NCI-H446 (cell line): ENCODE data around the gene VMA21.

Experiments used
- DNase-seq, 2 experiments: peaks; one replicate each; lab custom pipeline; 2025; lab: John Stamatoyannopoulos, UW

Gene VMA21, protein sequence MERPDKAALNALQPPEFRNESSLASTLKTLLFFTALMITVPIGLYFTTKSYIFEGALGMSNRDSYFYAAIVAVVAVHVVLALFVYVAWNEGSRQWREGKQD

DNA sequence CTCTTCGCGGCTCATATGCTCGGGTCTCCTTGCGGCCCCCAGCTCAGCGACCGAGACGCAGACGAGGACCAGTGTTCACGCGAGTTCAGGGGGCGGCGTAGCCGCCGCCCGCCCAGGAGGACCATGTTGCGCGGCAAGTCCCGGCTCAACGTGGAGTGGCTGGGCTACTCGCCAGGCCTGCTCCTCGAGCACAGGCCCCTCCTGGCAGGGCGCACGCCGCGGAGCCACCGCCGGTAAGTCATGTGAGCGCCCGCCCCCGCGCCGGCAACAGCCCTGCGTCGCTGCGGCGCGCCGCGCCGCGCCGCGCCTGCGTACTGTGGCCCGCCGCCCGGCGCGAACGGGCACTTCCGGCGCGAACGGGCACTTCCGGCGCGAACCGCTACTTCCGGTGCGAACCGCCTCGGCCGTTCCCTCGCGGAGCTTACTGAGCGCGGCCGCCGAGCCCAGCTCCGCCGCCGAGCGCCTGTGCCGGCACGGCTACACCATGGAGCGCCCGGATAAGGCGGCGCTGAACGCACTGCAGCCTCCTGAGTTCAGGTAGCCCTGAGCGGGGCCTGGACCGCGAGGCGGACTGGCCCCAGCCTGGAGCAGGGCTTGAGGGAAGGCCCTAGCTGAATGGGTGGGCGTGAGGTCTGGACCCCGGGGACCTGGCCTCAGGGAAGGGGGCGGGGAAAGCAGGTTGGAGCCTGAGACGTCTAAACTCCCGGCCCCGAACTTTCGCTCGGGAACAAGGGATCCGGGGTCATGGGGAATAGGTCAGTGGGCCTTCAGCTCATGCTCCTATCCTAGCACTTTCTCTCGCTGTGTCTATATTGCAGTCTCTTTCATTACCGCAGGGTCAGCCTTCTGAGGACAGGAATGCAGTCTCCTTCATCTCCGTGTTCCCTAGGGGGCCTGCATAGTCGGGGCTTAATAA lies at the start of gene VMA21:
VMA21 (plus strand) TSS at position 382 of the 916 bp plus-strand sequence; CDS start at position 485, 103 bp downstream.
- peak; percentile 54 to 88 for DNase-seq

DNA sequence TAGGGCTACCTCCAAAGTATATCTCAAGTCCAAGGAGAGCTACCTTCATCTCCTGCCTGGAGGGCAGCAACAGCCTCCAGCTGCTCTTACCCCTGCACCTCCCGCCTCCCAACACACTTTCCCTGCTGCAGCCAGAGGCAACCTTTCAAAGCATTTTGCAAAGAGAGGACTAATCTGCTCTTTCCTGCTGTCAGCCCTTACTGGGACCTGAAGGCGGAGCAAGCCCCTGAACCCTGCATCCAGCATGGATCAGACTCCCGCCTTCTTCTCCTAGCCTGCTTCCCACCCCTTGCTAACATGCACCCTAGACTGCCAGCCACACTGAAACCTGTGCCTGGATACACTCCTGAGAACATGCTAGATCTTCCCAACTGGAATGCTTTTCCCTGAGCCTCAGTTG lies 37.7 kb upstream of the VMA21 start:
- no peak for DNase-seq

DNA sequence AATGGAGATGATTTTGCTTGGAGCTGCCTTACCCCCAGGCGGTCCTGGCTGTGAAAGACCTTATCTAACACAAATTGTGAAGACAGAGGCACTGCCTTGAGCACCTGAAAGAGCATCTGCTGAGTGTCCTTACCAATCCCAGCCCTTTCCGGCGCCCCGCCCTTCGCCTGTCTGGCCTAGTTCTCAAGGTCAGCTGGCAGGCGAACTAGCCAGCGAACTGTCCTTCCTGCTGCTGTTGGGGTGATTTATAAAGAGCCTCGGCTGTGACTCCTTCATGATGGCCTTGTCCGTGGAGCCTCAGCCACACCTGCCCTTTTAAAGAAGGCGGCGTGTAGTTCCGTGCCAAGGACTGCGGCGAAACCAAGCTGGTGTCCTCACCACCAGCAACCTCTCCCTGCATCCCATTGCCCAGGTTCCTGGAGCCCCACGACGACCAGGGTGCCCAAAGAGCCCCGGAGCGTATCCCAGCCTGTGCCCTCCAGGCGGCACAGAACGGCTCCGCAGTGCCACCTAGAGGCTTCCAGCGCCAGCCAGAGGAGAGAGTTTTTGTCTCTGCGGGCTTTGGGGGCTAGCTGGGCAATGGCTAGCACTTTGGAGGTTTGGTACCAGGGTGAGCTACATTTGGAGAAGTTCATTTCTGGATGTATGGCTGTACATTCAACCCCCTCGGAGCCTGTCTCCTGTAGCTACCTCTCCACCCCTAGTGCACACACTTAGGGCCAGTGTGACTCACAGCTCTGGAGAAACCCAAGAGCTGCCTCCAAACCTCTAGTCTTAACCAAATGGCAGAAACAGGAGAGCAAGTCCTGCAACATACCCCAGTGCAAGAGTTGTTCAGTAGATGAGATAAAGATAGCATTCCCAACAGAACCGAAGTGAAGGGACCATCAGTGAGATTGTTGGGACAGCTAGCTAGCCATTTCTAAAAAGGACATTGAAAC lies 36.8 kb upstream of the VMA21 start:
- DNase-seq = peak in 1 of 2 experiments; percentile 22

DNA sequence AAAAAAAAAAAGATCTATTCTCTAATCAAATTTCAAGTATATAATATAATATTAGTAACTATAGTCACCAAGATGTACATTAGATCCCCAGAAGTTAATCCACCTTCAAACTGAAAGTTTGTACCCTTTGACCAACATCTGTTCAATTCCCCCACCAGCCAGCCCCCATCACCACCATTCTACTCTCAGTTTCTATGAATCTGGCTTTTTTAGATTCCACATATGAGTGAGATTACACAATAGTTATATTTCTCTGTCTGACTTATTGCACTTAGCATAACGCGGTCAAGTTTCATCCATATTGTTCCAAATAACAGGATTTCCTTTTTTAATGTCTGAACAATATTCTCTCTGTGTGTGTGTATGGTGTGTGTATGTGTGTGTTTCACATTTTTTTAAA lies 33.7 kb upstream of the VMA21 start:
- DNase-seq = no peak

DNA sequence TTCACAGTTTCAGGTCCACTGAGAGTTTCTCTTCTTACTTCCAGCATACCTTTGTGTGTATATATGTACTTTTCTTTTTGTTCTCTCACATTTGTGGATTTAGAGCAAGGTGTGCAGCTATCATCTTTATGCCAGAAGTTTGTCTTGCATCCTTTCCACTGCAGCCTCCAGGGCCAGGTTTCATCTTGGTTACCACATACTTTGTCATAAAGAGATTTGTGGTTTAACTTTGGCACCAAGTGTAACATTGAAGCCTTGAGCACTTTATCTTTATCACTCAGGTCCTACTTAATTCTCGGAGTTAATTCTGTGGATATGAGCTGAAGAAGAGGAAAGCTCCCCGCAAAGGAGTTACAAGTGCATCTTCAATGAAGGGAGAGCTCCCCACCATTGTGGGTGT lies 31.4 kb upstream of the VMA21 start:
- no peak for DNase-seq

DNA sequence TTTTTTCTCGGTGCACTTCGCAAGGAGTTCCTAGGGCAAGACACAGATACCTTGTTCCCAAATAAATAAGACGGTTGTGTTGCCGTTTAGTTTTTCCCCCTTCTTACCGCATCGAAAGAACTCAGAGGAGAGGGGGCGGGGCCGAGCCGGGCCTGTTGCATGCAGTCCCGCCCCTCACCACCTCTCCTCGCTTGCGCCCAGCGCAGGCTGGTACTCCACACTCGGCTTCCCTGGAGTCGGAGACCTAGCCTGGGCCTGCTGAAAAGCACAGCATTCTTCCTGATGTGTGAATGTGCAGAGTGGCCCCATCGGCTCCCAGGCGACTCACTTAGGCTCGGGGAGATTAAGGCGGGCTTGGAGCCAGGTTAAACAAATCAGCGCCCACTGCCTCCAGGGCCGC lies 26.1 kb upstream of the VMA21 start:
- DNase-seq = no peak

DNA sequence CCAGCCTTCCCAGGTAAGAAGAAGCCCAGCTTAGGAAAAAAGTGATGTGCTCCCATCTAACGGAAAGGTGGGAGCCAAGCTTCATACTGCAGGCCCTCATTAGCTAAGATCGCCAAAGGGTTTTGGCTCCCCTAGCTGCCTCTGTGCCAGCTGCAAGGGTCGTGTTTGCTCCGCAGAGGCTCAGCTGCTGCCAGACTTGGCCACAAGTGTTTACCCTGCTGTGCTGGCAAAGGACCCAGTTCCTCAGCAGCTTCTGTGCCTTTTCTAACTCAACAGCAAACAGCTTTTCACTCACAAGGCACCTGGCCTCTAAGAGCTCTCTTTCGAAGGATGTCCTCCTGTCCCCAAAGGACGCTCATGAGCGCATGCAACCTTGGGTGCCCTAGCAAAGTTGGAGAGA lies 12.2 kb upstream of the VMA21 start:
- DNase-seq = peak in 1 of 2 experiments; percentile 72

DNA sequence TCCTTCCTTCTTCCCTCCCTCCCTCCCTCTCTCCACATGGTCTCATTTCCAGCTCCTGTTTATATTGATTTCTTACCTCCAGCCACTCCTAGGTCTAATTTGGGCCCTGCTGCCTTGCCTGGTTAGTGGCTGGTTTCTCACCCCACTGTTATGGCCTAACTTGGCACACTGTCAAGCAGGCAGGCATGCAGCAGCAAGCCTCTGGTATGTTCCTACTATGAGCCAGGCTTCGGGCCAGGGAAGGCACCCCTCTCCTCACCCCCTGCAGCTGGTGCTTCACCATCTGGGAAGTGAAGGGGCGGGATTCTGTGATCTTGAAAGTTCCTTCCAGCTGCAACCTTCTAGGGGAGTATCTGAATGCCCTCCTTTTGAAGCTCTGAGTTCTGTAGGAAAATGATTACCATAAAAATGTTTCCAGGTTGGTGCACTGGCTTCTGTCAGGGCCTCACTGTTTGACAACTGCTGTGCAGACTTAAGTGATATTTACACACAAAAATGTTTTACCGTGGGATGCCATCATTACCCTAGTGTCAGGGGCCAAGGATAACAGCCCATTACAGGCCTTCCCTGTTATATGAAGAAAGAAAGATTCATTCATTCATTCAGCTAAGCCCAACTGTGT lies 10.1 kb upstream of the VMA21 start:
- peak in 1 of 2 experiments; percentile 63 for DNase-seq

DNA sequence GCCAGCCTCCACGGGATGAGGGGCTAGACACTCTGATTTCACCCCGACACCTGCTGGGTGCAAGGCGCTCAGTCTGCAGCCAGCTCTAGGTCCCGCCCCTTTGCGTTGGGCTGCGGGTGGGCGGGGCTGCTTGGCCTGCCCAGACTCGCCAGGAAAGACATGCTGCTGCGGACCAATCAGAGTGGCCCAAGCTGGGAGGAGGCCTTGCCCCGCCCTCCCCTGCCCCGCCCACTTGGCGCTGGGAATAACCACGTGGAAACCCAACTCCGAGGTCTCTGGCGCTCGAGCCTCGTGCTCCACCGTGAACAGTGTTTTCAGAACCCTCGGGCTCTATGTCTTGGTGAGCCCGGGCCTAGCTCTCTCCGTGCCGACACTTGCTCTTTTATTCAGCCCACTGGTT lies 5.3 kb upstream of the VMA21 start:
- DNase-seq = no peak

DNA sequence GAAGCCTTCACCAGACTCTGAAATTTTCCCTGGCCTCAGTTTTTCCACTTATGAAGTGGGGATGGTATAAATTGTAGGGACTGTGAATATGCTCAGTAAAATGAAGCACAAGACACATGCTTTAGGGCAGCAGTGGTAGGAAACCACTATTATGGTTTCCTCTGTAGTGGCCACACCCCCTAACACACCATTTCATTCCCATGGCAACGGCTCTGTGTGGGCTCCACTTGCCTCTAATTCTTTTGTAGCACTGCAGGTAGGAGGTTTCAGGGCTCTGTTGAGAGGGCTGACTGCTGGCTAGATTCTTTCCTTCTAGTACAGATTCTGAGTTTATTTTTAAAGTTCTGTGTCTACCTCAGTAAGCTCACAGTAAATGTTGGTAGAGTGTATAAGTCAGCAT lies 3.5 kb upstream of the VMA21 start:
- no peak for DNase-seq

DNA sequence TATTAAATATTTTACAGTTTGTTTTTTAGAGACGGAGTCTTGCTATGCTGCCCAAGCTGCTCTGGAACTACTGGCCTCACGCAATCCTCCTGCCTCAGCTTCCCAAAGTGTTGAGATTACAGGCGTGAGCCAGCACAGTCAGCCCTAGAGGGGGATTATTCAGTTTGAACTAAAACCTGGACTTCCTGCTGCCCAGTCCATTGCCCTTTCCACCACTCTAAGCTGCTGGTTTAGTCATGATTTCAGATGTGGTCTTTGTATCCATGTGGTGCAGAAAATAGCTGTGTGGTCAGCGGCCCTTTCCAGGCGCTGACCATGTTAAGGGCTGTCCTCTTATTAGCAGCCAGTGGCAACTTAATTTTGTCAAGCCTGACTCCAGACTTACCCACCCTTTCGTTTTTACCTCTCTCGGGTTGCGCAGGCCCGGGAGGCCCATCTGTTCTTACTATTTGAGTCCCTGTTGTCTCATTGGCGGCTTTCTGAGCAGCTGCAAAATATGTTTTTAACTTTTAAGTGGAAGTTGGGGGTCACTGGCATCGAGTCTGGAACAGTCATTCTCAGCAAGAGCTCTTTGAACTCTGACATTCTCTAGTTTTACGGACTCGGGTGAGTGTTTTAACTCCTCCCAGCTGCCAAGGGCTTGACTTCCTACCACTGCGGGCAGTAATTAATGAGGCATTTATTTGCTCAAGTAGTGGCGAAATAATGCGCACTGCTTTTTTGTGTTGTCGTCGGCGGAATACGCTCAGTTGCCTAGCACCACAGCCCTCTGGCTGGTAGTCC lies 773 bp upstream of the VMA21 start:
- peak in 1 of 2 experiments; percentile 52 for DNase-seq

DNA sequence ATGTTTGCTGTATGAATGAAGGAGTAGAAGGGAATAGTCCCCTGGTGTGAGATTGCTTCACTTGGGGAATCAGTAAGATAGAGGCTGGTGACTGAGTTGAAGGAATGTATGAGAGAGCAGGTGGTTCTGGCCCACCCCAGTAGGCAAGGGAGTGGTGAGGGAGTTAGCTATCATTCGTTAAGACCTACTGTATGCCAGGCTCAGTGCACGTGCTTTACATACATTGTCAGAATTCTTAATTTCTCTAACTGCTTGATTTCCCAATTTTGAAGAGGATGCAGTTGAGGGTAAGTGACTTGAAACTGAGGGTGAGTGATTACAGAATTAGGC lies 700 bp downstream of the VMA21 start:
- DNase-seq = peak in 1 of 2 experiments; percentile 0

DNA sequence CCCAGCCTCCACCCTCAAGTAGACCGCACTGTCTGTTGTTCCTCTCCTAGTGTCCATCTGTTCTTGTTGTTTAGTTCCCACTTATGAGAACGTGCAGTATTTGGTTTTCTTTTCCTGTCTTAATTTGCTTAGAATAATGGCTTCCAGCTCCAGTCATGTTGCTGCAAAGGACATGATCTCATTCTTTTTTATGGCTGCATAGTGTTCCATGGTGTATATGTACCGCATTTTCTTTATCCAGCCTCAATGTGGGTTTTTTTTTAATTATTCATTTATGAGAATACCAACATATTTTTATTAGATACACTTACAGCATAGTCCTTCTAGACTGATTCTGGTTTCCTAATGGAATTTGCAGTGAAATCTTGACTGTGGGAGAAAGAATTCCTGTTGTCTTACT lies 1.3 kb downstream of the VMA21 start:
- DNase-seq = no peak

DNA sequence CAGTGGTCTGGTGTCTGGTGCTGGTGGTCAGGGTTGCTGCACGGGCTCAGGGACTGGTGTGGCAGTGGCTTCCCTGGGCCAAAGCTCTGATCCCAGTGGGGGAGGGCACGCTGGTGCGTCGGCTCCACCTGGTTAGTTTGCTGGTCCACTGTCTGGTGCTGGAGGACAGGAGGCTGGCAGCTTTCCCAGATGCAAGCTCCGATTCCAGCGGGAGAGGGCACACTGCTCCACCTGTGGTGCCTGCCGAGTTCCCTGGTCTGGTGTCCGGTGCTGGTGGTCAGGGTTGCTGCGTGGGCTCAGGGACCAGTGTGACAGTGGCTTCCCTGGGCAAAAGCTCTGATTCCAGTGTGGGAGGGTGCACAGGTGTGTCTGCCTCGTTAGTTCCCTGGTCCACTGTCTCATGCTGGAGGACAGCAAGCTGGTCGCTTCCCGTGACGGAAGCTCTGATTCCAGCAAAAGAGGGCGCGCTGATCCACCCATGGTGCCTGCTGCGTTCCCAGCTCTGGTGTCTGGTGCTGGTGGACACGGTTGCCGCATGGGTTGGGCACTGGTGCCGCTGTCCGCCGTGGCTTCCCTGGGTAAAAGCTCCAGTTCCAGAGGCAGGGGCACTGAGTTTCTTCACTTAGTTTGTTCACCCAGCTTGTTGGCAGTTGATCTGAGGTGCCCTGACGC lies 5.8 kb downstream of the VMA21 start:
- DNase-seq = no peak

DNA sequence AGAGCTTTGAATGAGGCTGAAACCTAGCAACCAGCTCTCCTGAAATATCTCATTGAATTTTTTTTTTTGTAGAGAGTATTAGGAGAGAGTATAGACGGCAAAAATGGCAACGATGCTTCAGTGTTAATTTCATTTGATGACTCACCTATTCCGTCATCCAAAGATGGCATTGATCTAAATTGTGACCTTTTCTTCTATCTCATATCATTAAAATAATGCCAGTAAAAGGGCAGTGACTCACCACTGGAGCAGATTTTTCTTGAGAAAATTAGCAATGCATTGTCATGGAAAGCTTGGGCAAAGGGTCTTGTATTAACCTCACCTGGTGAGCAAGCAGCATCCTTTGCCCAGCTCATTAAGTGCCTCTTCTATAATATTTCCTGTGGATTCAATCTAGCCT lies 19.6 kb downstream of the VMA21 start:
- DNase-seq = no peak

DNA sequence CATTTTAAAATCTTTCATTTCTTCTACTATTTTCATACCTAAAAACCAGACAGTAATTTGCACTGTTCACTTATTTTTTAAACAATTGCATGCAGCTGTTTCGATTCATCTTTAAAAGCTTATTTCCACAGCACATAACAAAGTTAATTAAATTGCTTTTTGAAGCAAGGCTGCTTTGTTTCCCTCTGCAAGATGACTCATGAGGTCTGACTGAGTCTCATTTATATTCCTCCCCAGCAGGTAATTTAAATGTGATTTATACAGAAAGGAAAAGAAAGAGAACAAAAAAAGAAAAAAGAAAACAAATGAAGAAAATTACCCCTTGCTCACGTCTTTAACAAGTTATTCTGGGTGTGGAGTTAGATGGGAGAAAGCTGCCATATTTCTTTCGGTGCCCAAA lies 22.8 kb downstream of the VMA21 start:
- DNase-seq = no peak

DNA sequence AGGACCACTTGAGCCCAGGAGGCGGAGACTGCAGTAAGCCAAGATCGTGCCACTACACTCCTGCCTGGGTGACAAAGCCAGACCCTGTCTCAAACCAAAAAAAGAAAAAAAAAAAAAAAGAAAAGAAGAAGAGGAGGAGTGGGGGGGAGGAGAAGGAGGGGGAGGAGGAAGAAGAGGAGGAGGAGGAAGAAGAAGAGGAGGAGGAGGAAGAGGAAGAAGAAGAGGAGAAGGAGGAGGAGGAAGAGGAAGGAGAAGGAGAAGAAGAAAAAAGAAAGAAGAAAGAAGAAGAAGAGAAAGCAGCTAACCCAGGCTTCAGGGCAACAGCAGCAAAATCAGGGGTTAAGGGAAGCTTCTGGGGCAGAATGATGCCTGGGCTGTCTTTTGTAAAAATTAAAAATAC lies 27.5 kb downstream of the VMA21 start:
- DNase-seq = no peak

DNA sequence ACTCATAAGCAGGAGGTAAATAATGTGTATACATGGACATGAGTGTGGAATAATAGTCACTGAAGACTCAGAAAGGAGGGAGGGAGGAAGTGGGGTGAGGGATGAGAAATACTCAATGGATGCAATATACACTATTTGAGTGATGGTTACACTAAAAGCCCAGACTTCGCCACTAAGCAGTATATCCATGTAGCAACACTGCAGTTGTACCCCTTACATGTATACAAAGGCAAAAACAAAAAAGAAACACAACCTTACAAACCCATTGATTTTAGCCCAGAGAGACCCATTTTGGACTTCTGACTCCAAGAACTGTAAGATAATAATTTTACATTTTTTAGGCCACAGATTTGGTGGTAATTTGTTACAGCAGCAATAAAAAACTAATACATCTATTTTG lies 51.5 kb downstream of the VMA21 start:
- no peak for DNase-seq

DNA sequence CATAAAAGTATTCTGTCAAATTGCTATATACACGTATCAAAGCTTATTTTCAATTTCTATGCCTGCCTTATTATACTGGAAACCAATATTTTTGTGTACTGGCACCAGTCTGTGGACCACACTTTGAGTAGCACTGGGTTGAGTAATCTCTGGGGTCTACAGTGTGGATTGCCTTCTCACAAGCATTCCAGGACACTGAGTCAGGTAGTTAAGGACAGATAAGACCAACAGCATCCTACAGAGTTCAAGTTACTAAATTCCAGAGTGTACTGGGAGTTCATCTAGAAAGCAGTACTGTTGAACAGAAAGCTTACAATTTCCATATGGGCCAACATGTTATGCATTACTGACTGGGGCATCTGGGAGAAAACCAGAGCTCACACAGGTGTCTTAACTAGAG lies 61.8 kb downstream of the VMA21 start:
- no peak for DNase-seq
